WTC11 (cell line): ENCODE results near the gene NUP210.

Experiments
- CREB1 ChIP-seq: sonication (generic); formaldehyde crosslinking; IDR thresholded peaks from 2 replicates; pipeline ENCODE4 v1.8.0; 2023; ENCODE audit warnings: mild to moderate bottlenecking, missing genetic modification reagents
- E2F4 ChIP-seq: sonication (generic); formaldehyde crosslinking; IDR thresholded peaks from 2 replicates; pipeline ENCODE4 v1.8.1; 2022; ENCODE audit warnings: low read depth, mild to moderate bottlenecking, moderate library complexity, missing genetic modification reagents, borderline replicate concordance
- ELF4 ChIP-seq: sonication (generic); formaldehyde crosslinking; IDR thresholded peaks from 2 replicates; pipeline ENCODE4 v1.8.1; 2022; ENCODE audit warnings: low read depth, mild to moderate bottlenecking, moderate library complexity, missing genetic modification reagents
- NR2C2 ChIP-seq: sonication (generic); formaldehyde crosslinking; IDR thresholded peaks from 2 replicates; pipeline ENCODE4 v1.8.0; 2022; ENCODE audit warnings: mild to moderate bottlenecking, missing genetic modification reagents
- TCF7 ChIP-seq: sonication (generic); formaldehyde crosslinking; IDR thresholded peaks from 2 replicates; pipeline ENCODE4 v1.8.0; 2022; ENCODE audit warnings: mild to moderate bottlenecking, low read depth, missing genetic modification reagents, moderate library complexity
- TEAD1 ChIP-seq: sonication (generic); formaldehyde crosslinking; IDR thresholded peaks from 2 replicates; pipeline ENCODE4 v1.8.0; 2022; ENCODE audit warnings: mild to moderate bottlenecking, missing genetic modification reagents
- TF ChIP-seq, protein P1 (sequence below): fragments of 200-600 bp; IDR thresholded peaks from 2 replicates; pipeline ENCODE4 v1.8.0; 2022; ENCODE audit warnings: antibody characterized with exemption
- TF ChIP-seq, protein P2 (sequence below): sonication (generic); formaldehyde crosslinking; IDR thresholded peaks from 2 replicates; pipeline ENCODE4 v1.8.0; 2023; ENCODE audit warnings: mild to moderate bottlenecking, missing genetic modification reagents
- TF ChIP-seq, protein P3 (sequence below): sonication (generic); formaldehyde crosslinking; IDR thresholded peaks from 2 replicates; pipeline ENCODE4 v1.8.1; 2022; ENCODE audit warnings: low read depth, missing genetic modification reagents, borderline replicate concordance

- TF ChIP-seq, protein P1, sequence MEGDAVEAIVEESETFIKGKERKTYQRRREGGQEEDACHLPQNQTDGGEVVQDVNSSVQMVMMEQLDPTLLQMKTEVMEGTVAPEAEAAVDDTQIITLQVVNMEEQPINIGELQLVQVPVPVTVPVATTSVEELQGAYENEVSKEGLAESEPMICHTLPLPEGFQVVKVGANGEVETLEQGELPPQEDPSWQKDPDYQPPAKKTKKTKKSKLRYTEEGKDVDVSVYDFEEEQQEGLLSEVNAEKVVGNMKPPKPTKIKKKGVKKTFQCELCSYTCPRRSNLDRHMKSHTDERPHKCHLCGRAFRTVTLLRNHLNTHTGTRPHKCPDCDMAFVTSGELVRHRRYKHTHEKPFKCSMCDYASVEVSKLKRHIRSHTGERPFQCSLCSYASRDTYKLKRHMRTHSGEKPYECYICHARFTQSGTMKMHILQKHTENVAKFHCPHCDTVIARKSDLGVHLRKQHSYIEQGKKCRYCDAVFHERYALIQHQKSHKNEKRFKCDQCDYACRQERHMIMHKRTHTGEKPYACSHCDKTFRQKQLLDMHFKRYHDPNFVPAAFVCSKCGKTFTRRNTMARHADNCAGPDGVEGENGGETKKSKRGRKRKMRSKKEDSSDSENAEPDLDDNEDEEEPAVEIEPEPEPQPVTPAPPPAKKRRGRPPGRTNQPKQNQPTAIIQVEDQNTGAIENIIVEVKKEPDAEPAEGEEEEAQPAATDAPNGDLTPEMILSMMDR: no peak
- TF ChIP-seq TEAD1 (CRISPR knock-in tag): no peak
- no peak for TF ChIP-seq CREB1
- TF ChIP-seq, protein P2, sequence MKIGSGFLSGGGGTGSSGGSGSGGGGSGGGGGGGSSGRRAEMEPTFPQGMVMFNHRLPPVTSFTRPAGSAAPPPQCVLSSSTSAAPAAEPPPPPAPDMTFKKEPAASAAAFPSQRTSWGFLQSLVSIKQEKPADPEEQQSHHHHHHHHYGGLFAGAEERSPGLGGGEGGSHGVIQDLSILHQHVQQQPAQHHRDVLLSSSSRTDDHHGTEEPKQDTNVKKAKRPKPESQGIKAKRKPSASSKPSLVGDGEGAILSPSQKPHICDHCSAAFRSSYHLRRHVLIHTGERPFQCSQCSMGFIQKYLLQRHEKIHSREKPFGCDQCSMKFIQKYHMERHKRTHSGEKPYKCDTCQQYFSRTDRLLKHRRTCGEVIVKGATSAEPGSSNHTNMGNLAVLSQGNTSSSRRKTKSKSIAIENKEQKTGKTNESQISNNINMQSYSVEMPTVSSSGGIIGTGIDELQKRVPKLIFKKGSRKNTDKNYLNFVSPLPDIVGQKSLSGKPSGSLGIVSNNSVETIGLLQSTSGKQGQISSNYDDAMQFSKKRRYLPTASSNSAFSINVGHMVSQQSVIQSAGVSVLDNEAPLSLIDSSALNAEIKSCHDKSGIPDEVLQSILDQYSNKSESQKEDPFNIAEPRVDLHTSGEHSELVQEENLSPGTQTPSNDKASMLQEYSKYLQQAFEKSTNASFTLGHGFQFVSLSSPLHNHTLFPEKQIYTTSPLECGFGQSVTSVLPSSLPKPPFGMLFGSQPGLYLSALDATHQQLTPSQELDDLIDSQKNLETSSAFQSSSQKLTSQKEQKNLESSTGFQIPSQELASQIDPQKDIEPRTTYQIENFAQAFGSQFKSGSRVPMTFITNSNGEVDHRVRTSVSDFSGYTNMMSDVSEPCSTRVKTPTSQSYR (CRISPR knock-in tag): no peak
- TF ChIP-seq E2F4 (CRISPR knock-in tag): no peak
- TF ChIP-seq, protein P3, sequence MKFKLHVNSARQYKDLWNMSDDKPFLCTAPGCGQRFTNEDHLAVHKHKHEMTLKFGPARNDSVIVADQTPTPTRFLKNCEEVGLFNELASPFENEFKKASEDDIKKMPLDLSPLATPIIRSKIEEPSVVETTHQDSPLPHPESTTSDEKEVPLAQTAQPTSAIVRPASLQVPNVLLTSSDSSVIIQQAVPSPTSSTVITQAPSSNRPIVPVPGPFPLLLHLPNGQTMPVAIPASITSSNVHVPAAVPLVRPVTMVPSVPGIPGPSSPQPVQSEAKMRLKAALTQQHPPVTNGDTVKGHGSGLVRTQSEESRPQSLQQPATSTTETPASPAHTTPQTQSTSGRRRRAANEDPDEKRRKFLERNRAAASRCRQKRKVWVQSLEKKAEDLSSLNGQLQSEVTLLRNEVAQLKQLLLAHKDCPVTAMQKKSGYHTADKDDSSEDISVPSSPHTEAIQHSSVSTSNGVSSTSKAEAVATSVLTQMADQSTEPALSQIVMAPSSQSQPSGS (CRISPR knock-in tag): no peak
- TF ChIP-seq TCF7: no peak
- no peak for TF ChIP-seq ELF4
- no peak for TF ChIP-seq NR2C2 (CRISPR knock-in tag)
Measured at GRCh38 chr3:13316603-13317002, 103.5 kb downstream of the NUP210 start.
